Dedifferentiated amniotic fluid mesenchymal stem cell (primary cell): ENCODE results near the gene RAB14.

ENCODE experiments used
- DNase-seq: peaks from one replicate; pipeline ENCODE4 v3.0.0-alpha.2; 2016; ENCODE audit errors: extremely low spot score

The RAB14 gene

GRCh38 chr9:121201738-121202533 lies at the start of gene RAB14:
Gene RAB14, minus strand, starts transcription at chr9:121201869. Its CDS starts 8,457 bp downstream, at chr9:121193412.
- peak; percentile 97 for DNase-seq

- no peak for DNase-seq
Measured at GRCh38 chr9:121249563-121249962, 47.9 kb upstream of the RAB14 start.

GRCh38 chr9:121246821-121247561 lies 45.3 kb upstream of the RAB14 start:
- DNase-seq, result peak; percentile 77

DNA sequence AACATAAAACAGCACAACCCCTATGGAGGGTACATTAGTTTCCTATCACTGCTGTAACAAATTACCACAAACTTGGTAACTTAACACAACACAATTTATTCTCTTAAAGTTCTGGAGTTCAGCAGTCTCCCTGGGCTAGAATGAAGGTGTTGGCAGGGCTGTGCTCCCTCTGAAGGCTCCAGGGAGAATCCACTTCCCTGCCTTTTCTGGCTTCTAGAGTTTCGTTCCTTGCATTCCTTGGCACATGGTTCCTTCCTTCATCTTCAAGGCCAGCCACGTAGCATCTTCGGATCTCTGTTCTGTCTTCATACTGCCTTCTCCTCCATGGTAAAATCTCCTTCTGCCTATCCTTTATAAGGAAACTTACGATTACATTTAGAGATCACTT lies 41.3 kb upstream of the RAB14 start:
- no peak for DNase-seq

DNA sequence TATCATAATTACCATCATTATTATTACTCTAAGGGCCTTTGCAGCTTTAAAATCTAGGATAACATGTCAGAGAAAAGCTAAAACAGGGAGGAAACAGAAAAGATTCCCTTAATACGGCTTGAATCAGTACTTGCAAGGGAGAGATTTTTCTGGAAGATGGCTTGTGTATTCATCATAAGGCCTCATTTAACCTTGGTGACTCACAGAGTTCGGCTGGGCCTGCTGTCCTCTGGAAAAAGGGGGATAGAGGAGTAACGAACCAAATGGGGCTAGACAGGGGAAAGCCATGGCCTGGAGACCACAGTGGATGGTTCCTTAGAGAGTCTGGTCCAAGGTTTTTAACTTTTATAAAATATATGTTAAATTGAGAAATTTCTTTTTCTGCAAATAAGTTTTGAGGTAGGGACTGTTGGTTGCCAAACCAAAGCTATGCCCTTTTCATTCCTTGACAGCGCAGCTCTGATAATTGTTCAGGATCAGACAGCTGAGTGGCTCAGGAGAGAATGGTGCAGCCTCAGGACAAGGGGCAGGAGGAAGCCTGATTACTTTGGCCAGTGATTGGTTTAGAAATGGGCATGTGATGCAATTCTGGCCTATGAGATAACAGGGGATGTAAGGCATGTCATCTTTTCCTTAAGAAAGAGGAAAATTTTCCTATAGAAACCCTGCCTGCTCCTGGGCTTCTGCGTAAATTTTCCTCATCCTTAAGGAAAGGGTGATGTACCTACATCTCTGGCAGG lies 40.7 kb upstream of the RAB14 start:
- DNase-seq, result peak; percentile 51

- DNase-seq, result no peak
Measured at GRCh38 chr9:121240472-121241135, 38.9 kb upstream of the RAB14 start.

DNA sequence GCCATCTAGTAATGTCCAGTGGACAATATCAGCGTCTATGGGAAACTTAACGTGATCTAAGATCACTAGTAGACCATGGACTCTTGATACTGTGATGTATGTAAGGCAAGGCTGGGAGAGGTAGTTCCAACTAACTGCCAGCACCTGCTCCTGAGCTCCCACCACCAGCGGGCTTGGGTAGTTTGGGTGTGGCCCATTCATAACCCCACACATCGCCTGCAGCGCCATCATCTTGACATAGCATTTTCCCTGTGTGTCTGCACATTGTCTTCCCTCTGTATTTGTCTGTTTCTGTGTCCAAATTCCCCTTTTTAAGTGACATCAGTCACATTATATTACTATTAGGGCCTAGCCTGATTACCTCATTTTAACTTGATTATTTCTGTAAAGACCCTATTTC lies 38.2 kb upstream of the RAB14 start:
- DNase-seq, result no peak

GRCh38 chr9:121239071-121239470 lies 37.4 kb upstream of the RAB14 start:
- no peak for DNase-seq

DNA sequence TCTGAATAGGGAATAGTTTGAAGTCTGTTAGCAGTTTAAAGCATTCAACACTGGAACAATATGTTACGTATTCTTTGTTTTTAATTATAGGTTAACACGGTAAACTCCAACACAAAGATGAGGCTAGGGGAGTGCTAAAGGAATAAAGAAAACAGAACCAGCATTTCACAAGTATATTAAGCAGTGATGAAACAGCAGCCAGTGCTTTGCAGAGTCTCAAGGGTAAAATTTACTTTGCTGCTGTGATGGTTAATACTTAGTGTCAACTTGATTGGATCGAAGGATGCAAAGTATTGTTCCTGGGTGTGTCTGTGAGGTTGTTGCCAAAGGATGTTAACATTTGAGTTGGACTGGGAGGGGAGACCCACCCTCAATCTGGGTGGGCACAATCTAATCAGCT lies 36.2 kb upstream of the RAB14 start:
- no peak for DNase-seq

- DNase-seq, result no peak
Measured at GRCh38 chr9:121235512-121235911, 33.8 kb upstream of the RAB14 start.

- no peak for DNase-seq
Measured at GRCh38 chr9:121234832-121235161, 33.1 kb upstream of the RAB14 start.

GRCh38 chr9:121233906-121234831 lies 32.5 kb upstream of the RAB14 start:
- no peak for DNase-seq

DNA sequence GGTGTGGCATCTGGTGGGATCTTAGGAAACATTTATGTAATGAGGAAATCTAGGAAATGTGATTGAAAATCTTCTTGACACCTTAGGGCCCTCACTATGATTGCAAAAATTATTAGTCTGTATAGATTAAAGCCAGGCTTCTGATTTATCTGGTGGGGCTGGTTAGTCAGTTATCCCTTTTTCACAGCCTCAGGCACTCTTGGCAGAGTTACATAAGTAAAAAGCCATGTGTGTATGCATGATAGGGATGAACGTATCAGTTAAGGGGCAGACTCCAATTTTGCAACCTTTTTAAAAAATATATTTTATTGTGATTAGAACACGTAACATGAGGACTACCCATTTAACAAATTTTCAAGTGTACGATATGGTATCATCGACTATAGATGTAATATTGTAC lies 30.6 kb upstream of the RAB14 start:
- no peak for DNase-seq

GRCh38 chr9:121230256-121230655 lies 28.6 kb upstream of the RAB14 start:
- no peak for DNase-seq

DNA sequence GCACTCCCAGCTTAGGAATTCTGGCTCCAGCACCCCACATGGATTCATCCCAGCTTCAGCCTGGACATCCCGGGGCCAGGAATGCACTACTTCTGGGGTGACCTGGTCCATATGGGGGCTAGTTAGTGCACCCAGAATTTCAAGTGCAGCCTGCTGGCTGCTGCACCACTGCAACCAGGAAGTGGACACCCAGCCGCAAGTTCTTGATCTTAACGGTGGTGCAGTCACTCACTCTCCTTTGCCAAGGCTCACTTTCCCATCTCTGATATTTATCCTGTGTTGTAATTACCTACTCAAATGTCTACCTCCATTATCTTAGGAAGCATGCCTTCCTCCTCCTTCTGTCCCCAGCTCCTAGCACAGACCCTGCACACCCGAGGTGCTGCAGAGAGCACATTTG lies 26.2 kb upstream of the RAB14 start:
- no peak for DNase-seq

GRCh38 chr9:121226175-121226574 lies 24.5 kb upstream of the RAB14 start:
- DNase-seq, result no peak

DNA sequence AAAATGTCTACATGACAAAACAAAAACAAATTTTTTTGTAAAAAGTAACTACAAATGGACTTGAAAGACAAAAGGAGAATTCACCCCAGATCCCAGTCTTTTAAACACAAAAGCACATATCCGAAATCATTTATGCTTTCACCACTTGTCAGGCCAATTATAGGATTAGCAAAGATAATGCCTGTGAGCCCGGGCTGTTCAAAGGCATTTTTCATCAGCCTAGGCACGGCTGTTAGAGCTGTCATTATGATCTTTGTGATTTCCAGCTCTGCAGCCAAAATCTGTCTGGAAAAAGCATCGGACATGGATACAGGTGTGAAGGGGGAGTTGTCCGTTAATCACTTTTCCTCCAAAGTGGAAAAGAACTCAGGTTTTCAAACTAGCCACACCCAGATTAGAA lies 23.6 kb upstream of the RAB14 start:
- DNase-seq, result no peak

GRCh38 chr9:121222524-121223171 lies 21.0 kb upstream of the RAB14 start:
- DNase-seq, result peak; percentile 83

DNA sequence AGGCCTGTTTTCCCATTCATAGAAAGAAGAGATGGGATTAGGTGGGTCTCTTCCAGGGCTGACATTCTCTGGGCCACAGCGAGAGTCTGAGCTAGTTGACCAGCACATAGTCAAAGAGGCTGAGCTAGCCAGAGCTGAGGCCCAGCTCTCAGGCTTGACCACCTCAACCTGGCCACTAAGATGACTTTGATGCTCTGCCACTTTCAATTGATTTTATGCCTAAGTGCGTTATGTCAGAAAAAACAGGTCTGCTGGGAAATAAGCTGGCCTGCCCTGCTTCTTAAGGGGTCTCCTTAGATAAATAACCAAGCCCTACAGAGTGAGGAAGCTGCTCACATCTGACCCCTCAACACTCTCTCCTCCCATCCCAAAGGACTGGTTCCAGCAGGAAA lies 20.0 kb upstream of the RAB14 start:
- no peak for DNase-seq

DNA sequence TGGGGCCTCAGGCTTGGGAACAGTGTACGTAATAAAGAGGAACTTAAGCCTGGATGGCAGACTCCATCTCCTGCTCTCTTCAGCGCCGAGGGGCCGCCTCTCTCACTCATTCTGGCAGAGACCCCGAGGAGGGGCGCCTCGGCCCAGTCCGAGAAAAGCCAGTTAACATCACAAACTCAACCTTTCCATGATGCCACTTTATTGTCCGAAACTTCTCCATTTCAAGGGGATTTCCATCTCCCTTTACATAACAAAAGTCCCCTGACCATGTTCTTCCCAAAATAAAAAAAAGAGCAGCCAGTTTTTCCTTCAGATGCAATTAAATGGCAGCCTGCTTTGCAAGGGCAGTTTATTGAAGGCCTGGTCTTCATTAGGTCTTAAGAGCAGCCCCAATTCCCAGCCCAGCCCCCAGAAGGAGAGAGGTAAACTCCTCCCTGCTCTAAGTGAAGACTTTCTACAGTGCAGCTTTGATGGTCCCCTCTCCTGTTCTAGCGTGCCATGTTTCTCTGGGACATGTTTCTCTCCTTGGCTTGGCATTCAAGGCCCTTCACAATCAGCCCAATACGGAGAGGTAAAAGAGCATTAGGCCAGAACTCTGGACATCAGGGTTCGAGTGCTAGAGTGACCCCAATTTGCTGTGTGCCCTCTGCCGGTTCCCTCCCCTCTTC lies 19.5 kb upstream of the RAB14 start:
- DNase-seq, result no peak
